ENCODE measurements around the gene C16orf87. TPM values are rescaled to one million over a fixed set of nuclear protein-coding genes. Genes with fewer than 3 reads are reported as not detected.

C16orf87 gene
- total and polyA plus RNA-seq, 2 experiments from 2014 or later: 7.9 to 17.6 TPM

GRCh38 chr16:46748775-46749705 lies 81.9 kb downstream of the C16orf87 start:
- DNase-seq: no peak
- no peak for TF ChIP-seq EZH2 (IDR thresholded peaks at IDR 0.05; ENCODE audit: insufficient read depth, poor library complexity, severe bottlenecking)
- TF ChIP-seq EZH2phosphoT487 (IDR thresholded peaks at IDR 0.05; ENCODE audit: insufficient read depth, low read depth): no peak
- 60 to 64% methylated on average over 20 of the region's 20 CpGs for WGBS, 2 experiments (ENCODE audit: low coverage in 1 of 2, low lambda C conversion rate in 2 of 2, missing lambda C conversion rate in 2 of 2)
- H3K27ac ChIP-seq: no peak overlapping the region
- H3K4me3 ChIP-seq: no peak overlapping the region
- no peaks in the 10 kb centered on the region for H3K9me3 ChIP-seq (ENCODE audit: low read depth)
- no peak overlapping the region for H3K9ac ChIP-seq
- in situ Hi-C loops (cut with MboI): no loop called here
- H2AFZ ChIP-seq: no peak overlapping the region
- H3K79me2 ChIP-seq (ENCODE audit: insufficient read depth): no peaks in the 10 kb centered on the region
- H3K4me2 ChIP-seq (ENCODE audit: unreplicated experiment): no peak overlapping the region
- no peaks in the 10 kb centered on the region for H3K9me2 ChIP-seq (ENCODE audit: insufficient read depth)
- no peaks in the 10 kb centered on the region for H3K36me3 ChIP-seq (ENCODE audit: low read depth)
- no peaks in the 10 kb centered on the region for H3K4me1 ChIP-seq (ENCODE audit: insufficient read depth)
- H3K27me3 ChIP-seq (replicated peaks; ENCODE audit: insufficient read depth): no peaks in the 10 kb centered on the region
- H3F3A ChIP-seq (ENCODE audit: insufficient read depth): no peaks in the 10 kb centered on the region
- H4K20me1 ChIP-seq (ENCODE audit: insufficient read depth): no peaks in the 10 kb centered on the region

GRCh38 chr16:46747777-46748651 lies 83.0 kb downstream of the C16orf87 start, which contains the start of gene MYLK3:
TSS of gene MYLK3 (minus strand) at chr16:46748344. CDS start at chr16:46748193, 151 bp downstream.
- H4K20me1 ChIP-seq (ENCODE audit: insufficient read depth): no peaks in the 10 kb centered on the region
- no peak within 1 kb of the TSS for H3K27ac ChIP-seq
- H3K79me2 ChIP-seq (ENCODE audit: insufficient read depth): no peaks in the 10 kb centered on the region
- H2AFZ ChIP-seq: no peak within 1 kb of the TSS
- WGBS, 2 experiments (ENCODE audit: low coverage in 1 of 2, low lambda C conversion rate in 2 of 2, missing lambda C conversion rate in 2 of 2): 68 to 69% methylated on average over 21 to 25 of the region's 25 CpGs
- H3K36me3 ChIP-seq (ENCODE audit: low read depth): no peaks in the 10 kb centered on the region
- H3K9me2 ChIP-seq (ENCODE audit: insufficient read depth): no peaks in the 10 kb centered on the region
- no peak within 1 kb of the TSS for H3K4me2 ChIP-seq (ENCODE audit: unreplicated experiment)
- DNase-seq: no peak
- in situ Hi-C loops (cut with MboI): no loop called here
- no peaks in the 10 kb centered on the region for H3F3A ChIP-seq (ENCODE audit: insufficient read depth)
- no peaks in the 10 kb centered on the region for H3K9me3 ChIP-seq (ENCODE audit: low read depth)
- H3K27me3 ChIP-seq (replicated peaks; ENCODE audit: insufficient read depth): no peaks in the 10 kb centered on the region
- H3K4me3 ChIP-seq: no peak within 1 kb of the TSS
- H3K9ac ChIP-seq: no peak within 1 kb of the TSS
- TF ChIP-seq EZH2 (IDR thresholded peaks at IDR 0.05; ENCODE audit: insufficient read depth, poor library complexity, severe bottlenecking): no peak
- TF ChIP-seq EZH2phosphoT487 (IDR thresholded peaks at IDR 0.05; ENCODE audit: insufficient read depth, low read depth): no peak
- 0 out of 2 replicates have a peak, but pooled peaks cover 5% of the 10 kb centered on the region for H3K4me1 ChIP-seq (ENCODE audit: insufficient read depth)

- WGBS, 2 experiments (ENCODE audit: low coverage in 1 of 2, low lambda C conversion rate in 2 of 2, missing lambda C conversion rate in 2 of 2): 56 to 60% methylated on average over 12 to 15 of the region's 15 CpGs
- Histone ChIP-seq H3K9me2 (ENCODE audit: insufficient read depth) (no peaks in the 10 kb centered on the region), H3K36me3 (ENCODE audit: low read depth) (no peaks in the 10 kb centered on the region), H4K20me1 (ENCODE audit: insufficient read depth) (no peaks in the 10 kb centered on the region), H3F3A (ENCODE audit: insufficient read depth) (no peaks in the 10 kb centered on the region), H2AFZ (no peak overlapping the region), H3K4me3 (no peak overlapping the region), H3K4me1 (ENCODE audit: insufficient read depth) (0 out of 2 replicates have a peak, but pooled peaks cover 5% of the 10 kb centered on the region), H3K4me2 (ENCODE audit: unreplicated experiment) (no peak overlapping the region), H3K79me2 (ENCODE audit: insufficient read depth) (no peaks in the 10 kb centered on the region), H3K27me3 (replicated peaks; ENCODE audit: insufficient read depth) (no peaks in the 10 kb centered on the region), H3K9ac (no peak overlapping the region), H3K27ac (no peak overlapping the region), H3K9me3 (ENCODE audit: low read depth) (no peaks in the 10 kb centered on the region)
- no peak for DNase-seq
- no peak for TF ChIP-seq EZH2 (IDR thresholded peaks at IDR 0.05; ENCODE audit: insufficient read depth, poor library complexity, severe bottlenecking)
- no peak for TF ChIP-seq EZH2phosphoT487 (IDR thresholded peaks at IDR 0.05; ENCODE audit: insufficient read depth, low read depth)
- in situ Hi-C loops (cut with MboI): no loop called here
Observed at GRCh38 chr16:46746821-46747776, 83.9 kb downstream of the C16orf87 start.

Small RNA genes within 50 kb of the gene (small RNA-seq; reads per million reads assigned to genes)
- not detected for gene AC007225.2 (ENCODE audit: low read depth, low replicate concordance)

Other genes starting within 250 kb of the C16orf87 start
- gene SHCBP1, start 209.8 kb downstream of the C16orf87 start, total RNA-seq (2014; rRNA removed; shearing (Covaris generic)): 17.1 and 23.3 TPM in 2 replicates
- 18.6 and 19.1 TPM in 2 replicates for gene SHCBP1, start 209.8 kb downstream of the C16orf87 start, polyA plus RNA-seq (2016; fragmentation: Nextera tagmentation; extraction: Ambion mirVana)
- gene VPS35, start 142.0 kb downstream of the C16orf87 start, total RNA-seq (2014; rRNA removed; shearing (Covaris generic)): 182 and 213 TPM in 2 replicates
- 86.8 and 91.1 TPM in 2 replicates for gene VPS35, start 142.0 kb downstream of the C16orf87 start, polyA plus RNA-seq (2016; fragmentation: Nextera tagmentation; extraction: Ambion mirVana)
- gene ORC6, start 141.5 kb downstream of the C16orf87 start, total RNA-seq (2014; rRNA removed; shearing (Covaris generic)): 7.8 and 13.3 TPM in 2 replicates
- 10.7 and 11.6 TPM in 2 replicates for gene ORC6, start 141.5 kb downstream of the C16orf87 start, polyA plus RNA-seq (2016; fragmentation: Nextera tagmentation; extraction: Ambion mirVana)
- not detected in 2 replicates for gene MYLK3, start 82.8 kb downstream of the C16orf87 start, total RNA-seq (2014; rRNA removed; shearing (Covaris generic))
- 0.11 TPM in 1 of 2 replicates, not detected in the other for gene MYLK3, start 82.8 kb downstream of the C16orf87 start, polyA plus RNA-seq (2016; fragmentation: Nextera tagmentation; extraction: Ambion mirVana)
- 33.7 and 65.3 TPM in 2 replicates for gene GPT2, start 53.2 kb upstream of the C16orf87 start, total RNA-seq (2014; rRNA removed; shearing (Covaris generic))
- 26.9 and 32.0 TPM in 2 replicates for gene GPT2, start 53.2 kb upstream of the C16orf87 start, polyA plus RNA-seq (2016; fragmentation: Nextera tagmentation; extraction: Ambion mirVana)
- gene DNAJA2, start 142.5 kb upstream of the C16orf87 start, total RNA-seq (2014; rRNA removed; shearing (Covaris generic)): 66.6 and 73.3 TPM in 2 replicates
- 89.4 and 97.3 TPM in 2 replicates for gene DNAJA2, start 142.5 kb upstream of the C16orf87 start, polyA plus RNA-seq (2016; fragmentation: Nextera tagmentation; extraction: Ambion mirVana)

All from GM23248 (cell line).